ENCODE measurements around the gene HCFC1R1. TPM values are rescaled to one million over a fixed set of nuclear protein-coding genes. Genes with fewer than 3 reads are reported as not detected.
A peak's percentile ranks its signal among the peaks of the same experiment; 100 is the strongest.

The HCFC1R1 gene
- polyA plus RNA-seq, 4 donors, result 61.3 to 102 (median 72.0) TPM

DNA sequence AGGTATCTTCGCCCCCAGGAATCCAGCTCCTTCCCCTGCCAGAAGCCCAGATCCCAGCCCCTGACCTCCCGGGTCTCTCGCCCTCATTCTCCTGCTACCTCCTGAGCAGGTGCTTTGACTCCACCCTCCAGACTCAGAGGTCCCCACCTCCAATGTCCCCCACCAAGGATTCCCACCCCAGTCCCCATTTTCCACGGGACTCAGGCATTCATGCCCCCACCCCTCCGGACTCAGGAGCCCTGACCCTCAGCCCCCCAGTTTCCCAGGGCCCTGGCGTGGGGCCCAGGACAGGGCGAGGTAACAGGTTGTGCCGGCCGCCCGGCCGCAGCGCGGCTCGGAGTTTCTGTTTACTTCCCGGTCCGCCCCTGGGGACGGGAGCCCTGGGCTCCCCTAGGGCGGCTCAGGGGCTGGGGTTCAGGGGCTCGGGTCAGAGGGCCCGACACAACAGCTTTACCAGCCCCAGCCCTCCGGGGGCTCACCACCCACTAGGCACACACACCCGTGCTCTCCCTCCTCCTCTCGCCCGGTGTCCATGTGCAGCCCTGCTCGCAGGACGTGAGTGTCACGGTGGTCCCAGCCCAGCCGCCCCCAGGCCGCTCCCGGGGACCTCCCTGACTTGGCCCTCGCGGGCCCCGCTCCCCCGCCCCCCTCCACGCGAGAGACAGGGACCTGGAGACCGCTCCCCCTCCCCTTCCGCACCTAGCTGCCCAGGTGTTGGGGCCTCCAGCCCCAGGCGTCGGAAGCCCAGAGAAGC is 12.4 kb upstream of the HCFC1R1 start:
- DNase-seq (ENCODE audit: low read depth in 4 of 4, low spot score in 3 of 4), result no peak

DNA sequence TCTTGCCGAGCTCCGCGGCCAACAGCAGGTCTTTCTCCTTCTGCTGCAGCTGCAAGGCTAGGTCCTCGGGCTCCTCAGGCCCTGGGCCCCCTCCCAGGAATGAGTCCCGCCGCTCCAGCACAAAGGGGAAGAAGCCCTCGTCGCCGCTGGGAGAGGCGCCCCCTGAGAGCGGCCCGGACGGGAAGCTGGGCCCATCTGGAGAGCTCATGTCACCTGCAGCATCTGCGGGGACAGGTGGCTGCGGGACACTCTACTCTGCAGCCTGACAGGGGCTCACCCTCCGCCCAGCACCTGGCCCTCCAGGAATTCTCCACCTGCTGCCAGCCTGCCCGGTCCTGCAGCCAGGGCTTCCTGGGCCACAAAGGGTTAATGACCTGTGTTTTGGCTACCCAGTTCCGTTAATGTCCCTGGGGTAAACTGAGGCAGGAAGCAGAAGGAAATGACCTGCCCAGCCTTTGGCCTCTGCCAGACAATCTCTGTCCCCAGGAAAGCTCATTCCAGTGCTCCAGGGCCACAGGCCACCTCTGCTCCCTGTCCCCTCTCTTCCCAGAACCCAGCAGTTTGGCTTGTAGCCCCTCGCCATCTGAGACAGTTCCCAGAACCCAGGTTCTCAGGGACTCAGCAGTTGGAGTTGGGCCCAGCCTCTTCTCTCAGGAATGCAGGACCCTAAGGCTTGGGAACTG is 11.7 kb upstream of the HCFC1R1 start:
- DNase-seq (ENCODE audit: low read depth in 4 of 4, low spot score in 3 of 4), result no peak

DNA sequence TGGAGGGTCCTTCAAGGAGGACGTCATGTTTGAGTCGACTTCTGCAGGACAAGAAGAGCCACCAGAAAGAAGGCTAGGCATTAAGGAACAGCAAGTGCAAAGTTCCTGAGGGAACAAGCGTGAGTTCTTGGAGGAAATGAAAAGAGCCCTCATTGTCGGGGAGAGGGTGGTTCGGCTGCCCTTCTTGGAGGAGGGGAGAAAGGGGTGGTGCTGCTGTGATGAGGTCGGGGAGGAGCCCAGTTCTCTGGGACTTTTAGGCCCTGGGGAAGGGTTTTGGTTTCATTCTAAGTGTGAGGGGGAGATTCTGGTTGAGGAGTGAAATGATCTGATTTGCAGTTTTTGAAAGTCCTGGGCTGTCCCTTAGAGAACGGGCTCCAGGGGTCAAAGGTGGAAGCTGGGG is 8.9 kb upstream of the HCFC1R1 start:
- no peak for DNase-seq (ENCODE audit: low read depth in 4 of 4, low spot score in 3 of 4)

DNA sequence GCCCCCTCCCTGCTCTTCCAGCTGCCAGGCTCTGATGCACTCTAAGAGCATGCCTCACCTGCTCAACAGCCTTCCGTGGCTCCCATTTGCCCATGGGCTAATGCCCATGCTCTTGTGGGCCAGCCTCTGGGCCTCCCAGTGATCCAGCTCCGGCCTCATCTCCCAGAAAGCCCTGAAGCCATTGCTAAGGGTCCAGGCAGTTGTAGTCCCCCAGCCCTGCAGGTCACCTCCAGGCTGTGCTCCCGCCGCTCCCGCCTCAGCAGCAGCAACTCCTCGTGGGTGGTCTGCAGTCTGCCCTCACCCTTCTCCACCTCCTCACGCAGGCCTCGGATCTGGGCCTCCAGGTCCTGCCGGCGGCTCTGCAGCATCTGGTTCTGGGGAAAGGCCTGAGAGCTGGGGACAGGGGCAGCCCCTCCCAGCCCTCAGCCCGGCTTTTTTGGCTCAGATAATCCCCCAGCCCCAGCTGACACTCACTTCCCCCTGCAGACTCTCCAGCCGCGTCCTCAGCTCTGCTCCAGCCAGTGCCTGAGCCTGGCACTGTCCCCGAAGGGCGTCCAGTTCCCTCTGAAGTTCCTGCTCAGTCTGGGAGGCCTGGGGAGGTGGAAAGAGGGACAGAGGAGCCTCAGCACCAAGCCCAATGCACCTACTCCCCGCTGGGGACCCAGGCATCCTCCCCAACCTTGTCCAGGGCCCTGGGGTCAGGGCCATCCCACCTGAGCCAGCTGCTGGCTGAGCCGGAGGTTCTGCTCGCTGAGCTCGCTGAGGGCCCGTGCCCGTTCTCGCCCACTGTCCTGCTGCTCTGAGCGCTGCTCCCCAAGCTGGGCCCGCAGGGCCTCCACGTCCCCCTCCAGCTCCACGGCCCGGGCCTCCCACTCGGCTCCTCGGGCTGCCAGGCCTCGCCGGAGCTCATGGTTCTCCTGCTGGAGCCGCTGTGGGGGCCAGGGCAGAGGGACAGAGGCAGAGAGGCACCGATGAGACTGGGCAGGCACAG is 6.8 kb upstream of the HCFC1R1 start:
- no peak for DNase-seq (ENCODE audit: low read depth in 4 of 4, low spot score in 3 of 4)

DNA sequence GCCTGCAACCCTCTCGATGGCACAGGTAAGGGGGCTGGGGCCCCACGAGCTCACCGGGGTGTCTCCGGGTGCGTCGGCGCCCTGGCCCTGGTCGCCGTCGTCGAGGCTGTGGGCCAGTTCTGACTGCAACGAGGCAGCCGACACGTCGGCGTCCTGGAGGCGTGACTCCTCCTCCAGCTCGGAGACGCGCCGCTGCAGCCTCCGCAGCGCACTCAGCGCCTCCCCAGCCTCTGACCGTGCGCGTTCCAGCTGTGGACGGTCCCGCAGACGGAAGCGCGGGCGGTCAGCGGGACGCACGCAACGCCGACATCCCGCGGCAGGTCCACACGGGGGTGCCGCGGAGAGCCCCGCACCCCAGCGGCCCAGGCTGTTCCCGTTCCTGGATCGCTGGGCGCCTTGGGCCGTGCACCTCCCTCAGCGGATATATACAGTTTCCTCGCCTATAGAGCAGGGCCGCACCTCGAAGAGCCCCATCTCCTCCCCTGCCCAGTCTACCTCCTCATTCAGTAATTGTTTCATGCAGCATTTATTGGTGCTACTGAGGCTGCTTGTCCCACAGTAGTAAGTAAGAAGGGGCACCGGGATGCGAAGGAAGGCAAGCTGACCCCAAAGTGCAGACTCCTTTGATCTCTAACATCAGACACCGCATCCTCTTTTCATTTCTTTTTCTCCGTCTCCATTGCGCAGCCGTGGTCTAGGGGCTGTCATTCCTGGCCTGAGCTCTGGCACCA is 5.9 kb upstream of the HCFC1R1 start:
- DNase-seq (ENCODE audit: low read depth in 4 of 4, low spot score in 3 of 4), result no peak

DNA sequence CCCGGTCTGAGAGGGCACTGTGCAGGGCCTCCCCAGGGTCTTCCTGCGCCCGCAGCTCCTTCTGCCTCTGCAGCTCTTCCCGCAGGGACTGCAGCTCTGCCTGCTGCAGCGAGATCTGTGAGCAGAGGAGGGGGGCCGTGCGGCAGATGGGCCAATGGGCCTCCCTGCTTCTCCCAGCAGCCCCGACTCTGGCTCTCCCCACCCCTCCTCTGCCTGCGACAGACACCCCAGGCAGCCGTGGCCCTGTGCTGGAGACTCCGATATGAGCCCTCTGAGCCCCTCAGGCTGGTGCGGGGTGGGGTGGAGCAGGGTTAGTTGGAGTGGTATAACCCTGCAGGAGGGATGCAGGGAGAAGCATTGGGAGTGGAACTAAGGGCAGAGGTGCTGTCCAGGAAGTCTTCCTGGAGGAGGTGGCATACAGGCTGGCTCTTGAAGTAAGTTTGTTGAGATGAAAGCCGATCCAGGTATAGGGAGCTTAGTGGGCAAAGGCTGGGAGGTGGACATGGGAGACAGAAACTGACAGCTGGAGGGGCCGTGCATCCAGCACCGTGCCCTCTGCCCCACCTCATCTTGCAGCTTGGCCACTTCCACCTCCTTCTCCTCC is 5.1 kb upstream of the HCFC1R1 start:
- no peak for DNase-seq (ENCODE audit: low read depth in 4 of 4, low spot score in 3 of 4)

DNA sequence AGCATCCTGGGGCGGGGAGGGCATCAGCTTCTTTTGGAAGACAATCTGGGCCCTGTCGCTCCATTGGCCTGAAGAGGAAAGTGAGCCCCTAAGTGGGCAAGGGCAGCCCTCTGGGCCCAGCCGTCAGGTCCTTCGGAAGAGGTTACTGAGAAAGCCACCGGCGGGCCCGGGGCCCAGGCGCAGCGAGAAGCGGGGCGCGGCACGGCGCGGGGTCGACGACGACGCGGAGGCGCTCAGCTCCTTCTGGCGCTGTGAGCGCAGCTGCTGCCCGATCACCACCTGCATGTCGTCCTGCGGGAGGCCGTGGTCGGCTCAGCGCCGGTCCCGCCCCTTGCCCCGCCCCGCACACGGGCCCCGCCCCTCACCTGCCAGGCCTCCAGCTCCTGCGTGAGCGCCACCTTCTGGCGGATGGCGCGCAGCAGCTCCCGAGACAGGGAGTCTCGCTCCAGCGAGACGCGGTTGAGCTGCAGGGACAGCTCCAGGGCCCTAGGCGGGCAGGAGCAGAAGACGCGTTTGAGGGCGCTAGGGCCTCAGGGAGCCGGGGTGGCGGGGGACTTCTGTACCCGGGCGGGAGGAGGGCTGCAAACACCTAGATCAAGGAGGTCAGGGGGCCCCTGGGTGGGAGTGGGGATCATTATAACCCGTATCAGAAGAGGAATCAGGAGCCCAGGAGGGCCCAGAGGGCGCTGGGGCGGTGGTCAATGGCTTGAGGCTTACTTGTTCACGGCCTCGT is 4.4 kb upstream of the HCFC1R1 start:
- DNase-seq (ENCODE audit: low read depth in 4 of 4, low spot score in 3 of 4), result peak in 1 of 4 donors; percentile 74

DNA sequence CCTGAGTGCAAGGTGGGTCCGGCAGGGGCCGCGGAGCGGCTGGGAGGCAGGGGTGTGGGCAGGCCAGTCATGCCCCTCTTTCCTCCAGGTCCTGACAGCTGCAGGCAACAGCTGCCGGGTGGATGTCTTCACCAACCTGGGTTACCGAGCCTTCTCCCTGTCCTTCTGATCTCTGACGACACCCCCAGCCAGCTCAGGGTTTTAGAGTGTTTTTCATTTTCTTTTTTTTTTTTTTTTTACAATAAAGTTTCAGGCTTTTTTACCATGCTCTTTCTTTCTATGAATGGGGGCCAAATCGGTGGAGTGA is 3.7 kb upstream of the HCFC1R1 start:
- DNase-seq (ENCODE audit: low read depth in 4 of 4, low spot score in 3 of 4), result no peak

DNA sequence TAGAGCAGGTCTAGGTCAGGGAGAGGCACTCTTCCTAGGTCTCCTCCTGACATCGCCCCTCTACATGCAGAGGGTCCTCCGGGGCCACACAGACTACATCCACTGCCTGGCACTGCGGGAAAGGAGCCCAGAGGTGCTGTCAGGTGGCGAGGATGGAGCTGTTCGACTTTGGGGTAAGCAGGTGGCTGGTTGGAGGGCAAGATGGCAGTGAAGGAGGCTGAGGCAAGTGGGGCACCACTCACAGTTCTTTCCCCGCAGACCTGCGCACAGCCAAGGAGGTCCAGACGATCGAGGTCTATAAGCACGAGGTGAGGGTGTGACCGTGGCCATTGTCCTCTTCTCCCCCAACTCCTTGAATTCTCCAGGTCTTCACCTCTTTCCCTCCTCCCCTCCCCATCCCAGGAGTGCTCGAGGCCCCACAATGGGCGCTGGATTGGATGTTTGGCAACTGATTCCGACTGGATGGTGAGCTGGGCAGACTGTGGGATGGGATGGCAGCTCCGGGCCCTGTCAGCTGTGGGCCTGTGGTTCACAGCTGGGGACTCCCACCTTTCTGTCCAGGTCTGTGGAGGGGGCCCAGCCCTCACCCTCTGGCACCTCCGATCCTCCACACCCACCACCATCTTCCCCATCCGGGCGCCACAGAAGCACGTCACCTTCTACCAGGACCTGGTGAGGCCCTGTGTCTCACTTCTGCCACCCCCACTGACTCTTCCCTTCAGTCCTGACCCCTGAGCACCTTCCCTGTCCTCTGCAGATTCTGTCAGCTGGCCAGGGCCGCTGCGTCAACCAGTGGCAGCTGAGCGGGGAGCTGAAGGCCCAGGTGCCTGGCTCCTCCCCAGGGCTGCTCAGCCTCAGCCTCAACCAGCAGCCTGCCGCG is 3.1 kb upstream of the HCFC1R1 start:
- DNase-seq (ENCODE audit: low read depth in 4 of 4, low spot score in 3 of 4), result no peak

DNA sequence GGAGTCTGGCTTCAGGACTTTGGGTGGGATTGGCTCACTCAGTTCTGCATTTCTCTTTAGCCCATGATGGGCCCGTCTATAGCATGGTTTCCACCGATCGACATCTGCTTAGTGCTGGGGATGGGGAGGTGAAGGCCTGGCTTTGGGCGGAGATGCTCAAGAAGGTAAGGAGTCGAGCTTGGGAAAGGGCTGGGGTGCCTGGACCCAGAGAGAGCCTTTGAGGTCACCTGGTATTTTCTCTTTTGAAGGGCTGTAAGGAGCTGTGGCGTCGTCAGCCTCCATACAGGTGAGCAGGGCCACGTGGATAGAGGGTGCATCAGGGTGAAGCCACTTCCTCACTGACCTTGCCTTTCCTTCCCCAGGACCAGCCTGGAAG is 2.2 kb upstream of the HCFC1R1 start:
- DNase-seq (ENCODE audit: low read depth in 4 of 4, low spot score in 3 of 4), result no peak

DNA sequence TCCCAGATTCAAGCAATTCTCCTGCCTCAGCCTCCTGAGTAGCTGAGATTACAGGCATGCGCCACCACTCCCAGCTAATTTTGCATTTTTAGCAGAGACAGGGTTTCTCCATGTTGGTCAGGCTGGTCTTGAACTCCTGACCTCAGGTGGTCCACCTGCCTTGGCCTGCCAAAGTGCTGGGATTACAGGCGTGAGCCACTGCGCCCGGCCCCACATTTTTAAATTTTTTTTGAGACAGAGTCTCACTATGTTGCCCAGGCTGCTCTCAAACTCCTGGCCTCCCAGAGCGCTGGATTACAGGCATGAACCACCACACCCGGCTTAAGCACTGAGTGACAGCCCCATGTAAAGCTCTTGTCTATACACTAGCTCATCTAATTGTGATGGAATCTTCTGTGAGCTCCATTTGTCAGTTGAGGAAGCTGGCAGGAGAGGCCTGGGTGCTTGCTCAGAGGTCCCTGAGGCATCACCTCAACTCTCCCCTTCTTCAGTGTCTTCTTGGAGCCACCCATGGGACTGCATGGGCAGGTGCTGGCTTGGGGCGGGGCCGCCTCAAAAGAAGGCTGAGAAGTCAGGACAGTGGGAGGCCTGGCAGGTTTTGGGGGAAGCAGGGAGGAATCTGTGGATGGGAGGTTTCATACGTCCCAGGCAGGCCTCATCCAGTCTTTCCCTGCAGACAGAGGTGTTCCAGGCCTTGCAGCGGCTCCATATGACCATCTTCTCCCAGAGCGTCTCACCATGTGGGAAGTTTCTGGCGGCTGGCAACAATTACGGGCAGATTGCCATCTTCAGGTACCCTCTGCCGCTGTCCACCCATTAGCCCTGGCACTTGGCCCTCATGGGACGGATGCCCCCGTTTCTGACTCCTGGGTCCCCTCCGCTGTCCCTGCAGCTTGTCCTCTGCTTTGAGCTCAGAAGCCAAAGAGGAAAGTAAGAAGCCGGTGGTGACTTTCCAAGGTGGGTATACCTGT is 1.6 kb upstream of the HCFC1R1 start:
- DNase-seq (ENCODE audit: low read depth in 4 of 4, low spot score in 3 of 4), result no peak

DNA sequence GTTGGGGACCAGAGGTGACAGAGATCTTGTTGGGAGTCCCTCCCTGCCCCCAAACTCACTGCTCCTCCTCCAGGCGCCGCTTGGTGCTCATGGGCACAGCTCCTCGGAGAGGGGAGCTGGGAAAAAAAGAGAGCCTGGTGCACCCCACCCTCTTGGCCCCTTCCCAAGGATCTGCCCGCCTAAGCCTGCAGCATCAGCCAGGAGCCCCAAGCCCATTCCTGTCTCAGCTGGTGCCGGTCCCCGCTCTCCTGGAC is 400 bp downstream of the HCFC1R1 start:
- DNase-seq (ENCODE audit: low read depth in 4 of 4, low spot score in 3 of 4), result no peak

DNA sequence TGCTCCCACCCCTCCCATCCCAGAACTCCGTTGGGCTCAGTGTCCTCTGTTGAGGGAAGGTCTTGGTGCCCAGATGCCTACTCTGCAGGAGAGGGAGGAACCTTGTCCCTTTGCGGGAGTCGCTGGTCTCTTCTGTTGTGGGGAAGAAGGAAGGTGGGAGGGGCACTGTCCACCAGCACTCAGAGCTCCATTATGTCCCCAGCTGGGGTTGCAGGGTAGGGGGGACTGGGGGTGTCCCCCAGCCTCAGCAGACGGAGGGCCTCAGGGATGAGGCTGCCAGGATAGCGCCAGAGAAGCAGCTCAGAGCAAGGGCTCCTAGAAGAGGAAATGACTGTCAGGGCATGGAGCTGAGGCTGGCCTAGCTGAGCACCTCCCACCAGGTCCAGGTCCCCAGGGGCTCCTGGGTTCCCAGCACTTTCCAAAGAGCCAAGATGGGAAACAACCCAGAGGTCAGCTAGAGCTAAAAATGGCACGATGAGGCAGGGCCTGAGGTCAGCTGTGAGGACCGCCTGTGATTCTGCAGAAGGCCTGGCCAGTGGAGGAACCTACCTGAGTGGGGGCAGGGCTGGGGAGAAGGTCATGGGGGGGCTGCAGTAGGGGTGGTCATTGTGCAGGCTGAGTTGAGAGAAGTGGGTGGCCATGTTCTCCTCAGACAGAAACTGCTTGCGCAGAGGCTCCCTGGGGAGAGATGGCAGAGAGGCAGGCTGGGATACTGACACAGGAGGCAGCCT is 893 bp downstream of the HCFC1R1 start:
- DNase-seq (ENCODE audit: low read depth in 4 of 4, low spot score in 3 of 4), result no peak

DNA sequence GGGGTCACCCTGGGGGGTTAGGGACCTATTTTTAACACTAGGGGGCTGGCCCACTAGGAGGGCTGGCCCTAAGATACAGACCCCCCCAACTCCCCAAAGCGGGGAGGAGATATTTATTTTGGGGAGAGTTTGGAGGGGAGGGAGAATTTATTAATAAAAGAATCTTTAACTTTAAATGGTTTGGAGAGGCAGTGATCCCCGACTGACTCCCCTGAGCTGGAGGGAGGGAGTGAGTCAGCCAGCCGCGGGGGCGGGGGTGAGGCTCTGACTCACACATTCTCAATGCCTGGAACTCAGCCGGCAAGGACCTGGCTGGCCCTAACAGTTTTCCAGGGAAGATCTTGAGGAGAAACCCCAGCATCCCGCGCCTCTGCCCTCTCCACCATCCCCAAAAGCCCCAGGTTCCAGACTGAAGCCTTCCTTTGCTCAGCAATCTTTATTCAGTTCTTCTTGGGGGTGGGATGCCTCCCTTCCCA is 1.5 kb downstream of the HCFC1R1 start:
- peak in 1 of 4 donors; percentile 64 for DNase-seq (ENCODE audit: low read depth in 4 of 4, low spot score in 3 of 4)

DNA sequence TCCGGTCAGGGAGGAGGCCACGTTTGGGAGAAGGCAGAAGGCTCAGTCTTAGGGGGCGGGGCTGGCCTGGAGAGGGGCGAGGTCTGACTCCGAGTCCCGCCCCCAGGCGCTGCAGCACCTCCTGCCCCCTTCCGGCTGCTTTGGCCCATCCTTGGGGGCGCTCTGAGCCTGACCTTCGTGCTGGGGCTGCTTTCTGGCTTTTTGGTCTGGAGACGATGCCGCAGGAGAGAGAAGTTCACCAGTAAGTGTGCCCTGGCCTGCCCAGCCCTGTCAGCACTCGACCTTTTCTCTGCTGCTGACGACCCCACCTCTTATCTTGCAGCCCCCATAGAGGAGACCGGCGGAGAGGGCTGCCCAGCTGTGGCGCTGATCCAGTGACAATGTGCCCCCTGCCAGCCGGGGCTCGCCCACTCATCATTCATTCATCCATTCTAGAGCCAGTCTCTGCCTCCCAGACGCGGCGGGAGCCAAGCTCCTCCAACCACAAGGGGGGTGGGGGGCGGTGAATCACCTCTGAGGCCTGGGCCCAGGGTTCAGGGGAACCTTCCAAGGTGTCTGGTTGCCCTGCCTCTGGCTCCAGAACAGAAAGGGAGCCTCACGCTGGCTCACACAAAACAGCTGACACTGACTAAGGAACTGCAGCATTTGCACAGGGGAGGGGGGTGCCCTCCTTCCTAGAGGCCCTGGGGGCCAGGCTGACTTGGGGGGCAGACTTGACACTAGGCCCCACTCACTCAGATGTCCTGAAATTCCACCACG is 2.1 kb downstream of the HCFC1R1 start:
- DNase-seq (ENCODE audit: low read depth in 4 of 4, low spot score in 3 of 4), result no peak
